ENCODE data around the gene ASMT.

ASMT gene

GRCh38 chrX:1658071-1658491, 43.2 kb downstream of the ASMT start:
- no peak for DNase-seq (ENCODE audit: low read depth, low spot score)
- in situ Hi-C loops (cut with HindIII; ENCODE audit: low sequenced_read_pairs): no loop called here
- no peak overlapping the region for H3K4me3 ChIP-seq (ENCODE audit: low read depth, low read length)
- TF ChIP-seq CTCF (IDR thresholded peaks at IDR 0.05; ENCODE audit: low read depth, low read length): no peak

- no peak overlapping the region for H3K4me3 ChIP-seq (ENCODE audit: low read depth, low read length)
- no peak for DNase-seq (ENCODE audit: low read depth, low spot score)
- TF ChIP-seq CTCF (IDR thresholded peaks at IDR 0.05; ENCODE audit: low read depth, low read length): no peak
- in situ Hi-C loops (cut with HindIII; ENCODE audit: low sequenced_read_pairs): no loop called here
Measured at GRCh38 chrX:1659664-1660461, 45.0 kb downstream of the ASMT start.

- no peak overlapping the region for H3K4me3 ChIP-seq (ENCODE audit: low read depth, low read length)
- DNase-seq (ENCODE audit: low read depth, low spot score): no peak
- TF ChIP-seq CTCF (IDR thresholded peaks at IDR 0.05; ENCODE audit: low read depth, low read length): no peak
- in situ Hi-C loops (cut with HindIII; ENCODE audit: low sequenced_read_pairs): no loop called here
Measured at GRCh38 chrX:1661048-1661921, 46.4 kb downstream of the ASMT start.

- TF ChIP-seq CTCF (IDR thresholded peaks at IDR 0.05; ENCODE audit: low read depth, low read length): no peak
- no peak overlapping the region for H3K4me3 ChIP-seq (ENCODE audit: low read depth, low read length)
- DNase-seq (ENCODE audit: low read depth, low spot score): no peak
- in situ Hi-C loops (cut with HindIII; ENCODE audit: low sequenced_read_pairs): no loop called here
Measured at GRCh38 chrX:1661922-1662221, 47.0 kb downstream of the ASMT start.

- no peak for DNase-seq (ENCODE audit: low read depth, low spot score)
- in situ Hi-C loops (cut with HindIII; ENCODE audit: low sequenced_read_pairs): no loop called here
- no peak for TF ChIP-seq CTCF (IDR thresholded peaks at IDR 0.05; ENCODE audit: low read depth, low read length)
- no peak overlapping the region for H3K4me3 ChIP-seq (ENCODE audit: low read depth, low read length)
Measured at GRCh38 chrX:1667566-1667965, 52.7 kb downstream of the ASMT start.

- DNase-seq (ENCODE audit: low read depth, low spot score): no peak
- in situ Hi-C loops (cut with HindIII; ENCODE audit: low sequenced_read_pairs): no loop called here
Measured at GRCh38 chrX:1673337-1673736, 58.5 kb downstream of the ASMT start.

More at GRCh38 chrX:1673337-1673736, 58.5 kb downstream of the ASMT start:
- TF ChIP-seq CTCF (IDR thresholded peaks at IDR 0.05; ENCODE audit: low read depth, low read length): peak; percentile 51
- H3K4me3 ChIP-seq (ENCODE audit: low read depth, low read length): no peak overlapping the region

Measured in astrocyte of the spinal cord (primary cell).